Stimulated activated CD4-positive, alpha-beta T cell treated with anti-CD3 and anti-CD28 coated beads, Interleukin-1b, Interleukin-23, amount 100 ng/mL, for 24 hours (primary cell): Measurements from ENCODE around the gene PSMB7.
A peak's percentile ranks its signal among the peaks of the same experiment; 100 is the strongest.

Source experiments
- DNase-seq, 4 experiments: peaks; one replicate each; pipeline ENCODE4 v3.0.0-alpha.2; 2020; ENCODE audit warnings: low read depth in 4 of 4, low spot score in 1 of 4

PSMB7 gene

DNA sequence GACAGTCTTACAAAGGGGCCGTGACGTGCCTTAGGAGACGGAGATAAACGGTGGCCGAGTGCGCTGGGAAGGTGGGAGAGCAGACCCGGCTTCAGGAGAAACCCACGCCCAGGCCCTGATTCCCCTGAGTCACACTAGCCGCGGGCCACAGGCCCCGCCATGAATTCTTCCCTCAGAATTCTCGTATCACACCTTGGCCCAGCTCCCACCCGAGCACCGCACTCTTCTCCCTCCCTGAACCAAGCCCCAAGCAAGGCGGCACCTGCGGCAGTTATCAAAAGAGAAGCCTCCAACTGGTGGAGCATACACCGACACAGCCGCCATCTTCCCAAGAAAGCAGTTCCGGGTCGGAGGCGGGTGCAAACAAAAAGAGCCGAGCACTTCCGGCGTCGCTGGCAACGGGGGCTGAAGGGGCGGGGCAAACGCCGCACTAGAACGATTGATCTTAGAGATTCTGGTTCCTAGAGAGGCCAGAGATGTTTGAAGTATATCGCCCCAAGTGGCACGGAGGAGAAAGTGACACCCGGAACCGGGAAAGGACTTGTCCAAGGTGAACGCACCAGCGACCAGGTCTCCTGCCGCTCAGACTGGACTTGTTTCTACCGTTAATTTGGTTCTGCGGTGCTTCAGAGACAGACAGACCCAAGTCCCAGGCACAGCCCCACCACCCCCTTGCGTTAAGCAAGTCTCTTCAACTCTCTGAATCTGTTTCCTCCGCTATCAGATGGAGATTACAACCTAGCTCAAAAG, at the start of gene PSMB7:
Gene PSMB7, minus strand, starts transcription at position 341 of the 750 bp plus-strand sequence. Its CDS starts 17 bp downstream, at position 324.
- peak; percentile 94 to 96 (median 94) for DNase-seq

DNA sequence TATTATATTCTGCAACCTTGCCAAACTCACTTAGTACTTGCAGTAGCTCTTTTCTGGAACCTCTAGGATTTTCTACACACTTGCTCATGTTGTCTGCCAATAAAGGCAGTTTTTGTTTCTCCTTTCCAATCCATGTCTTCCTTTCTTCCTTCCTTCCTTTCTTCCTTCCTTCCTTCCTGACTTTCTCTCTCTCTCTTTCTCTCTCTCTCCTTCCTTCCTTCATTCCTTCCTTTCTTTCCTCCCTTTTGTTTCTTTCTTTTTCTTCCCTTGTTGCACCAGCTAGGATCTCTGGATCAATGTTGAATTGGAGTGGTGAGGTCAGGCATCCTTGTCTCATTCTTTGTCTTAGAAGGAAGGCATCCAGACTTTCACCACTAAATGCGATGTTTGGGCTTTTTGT, 47.5 kb upstream of the PSMB7 start:
- no peak for DNase-seq

DNA sequence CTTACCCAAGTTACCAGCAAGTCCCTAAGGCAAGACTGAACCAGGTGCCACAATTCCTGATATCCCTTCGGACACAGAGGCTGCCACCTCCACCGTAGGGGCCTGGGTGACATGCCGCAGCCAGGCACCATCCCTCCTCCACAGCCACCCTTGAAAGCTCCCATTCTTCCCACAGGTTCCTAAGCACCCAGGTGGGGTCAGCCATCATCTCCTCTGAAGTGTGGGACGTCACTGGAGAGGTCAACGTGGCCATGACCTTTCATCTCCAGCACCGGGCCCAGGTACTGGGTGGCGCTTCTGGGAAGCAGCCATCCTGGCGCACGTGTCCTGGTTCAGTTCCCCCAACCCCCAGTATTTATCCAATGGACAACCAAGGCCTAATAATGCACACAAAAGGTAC, 43.2 kb upstream of the PSMB7 start:
- DNase-seq, result no peak

DNA sequence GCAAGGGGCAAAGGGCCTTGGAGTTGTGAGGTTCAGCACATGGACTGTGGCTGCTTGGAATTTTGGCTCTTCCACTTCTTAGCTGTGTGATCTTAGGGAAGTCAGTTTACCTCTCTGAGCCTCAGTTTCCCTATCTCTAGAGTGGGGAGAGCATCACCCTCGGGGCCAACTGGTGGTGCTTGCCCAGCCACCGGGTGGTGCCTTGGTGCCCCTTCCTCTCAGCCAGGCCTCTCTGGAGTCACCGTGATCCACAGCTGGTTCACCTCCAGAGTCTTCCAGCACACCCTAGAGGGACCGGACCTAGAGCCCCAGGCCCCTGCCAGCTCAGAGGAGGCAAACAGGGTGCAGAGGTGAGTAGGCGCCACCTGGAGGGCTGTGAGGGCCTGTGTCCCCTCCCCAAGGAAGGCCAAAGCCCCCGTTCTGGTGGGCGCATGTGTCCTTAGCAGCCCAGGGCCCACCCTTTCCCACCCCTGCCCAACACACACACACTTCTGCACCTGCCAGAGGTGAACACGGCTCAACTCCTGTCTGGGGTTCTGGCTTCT, 42.7 kb upstream of the PSMB7 start:
- DNase-seq, result no peak

DNA sequence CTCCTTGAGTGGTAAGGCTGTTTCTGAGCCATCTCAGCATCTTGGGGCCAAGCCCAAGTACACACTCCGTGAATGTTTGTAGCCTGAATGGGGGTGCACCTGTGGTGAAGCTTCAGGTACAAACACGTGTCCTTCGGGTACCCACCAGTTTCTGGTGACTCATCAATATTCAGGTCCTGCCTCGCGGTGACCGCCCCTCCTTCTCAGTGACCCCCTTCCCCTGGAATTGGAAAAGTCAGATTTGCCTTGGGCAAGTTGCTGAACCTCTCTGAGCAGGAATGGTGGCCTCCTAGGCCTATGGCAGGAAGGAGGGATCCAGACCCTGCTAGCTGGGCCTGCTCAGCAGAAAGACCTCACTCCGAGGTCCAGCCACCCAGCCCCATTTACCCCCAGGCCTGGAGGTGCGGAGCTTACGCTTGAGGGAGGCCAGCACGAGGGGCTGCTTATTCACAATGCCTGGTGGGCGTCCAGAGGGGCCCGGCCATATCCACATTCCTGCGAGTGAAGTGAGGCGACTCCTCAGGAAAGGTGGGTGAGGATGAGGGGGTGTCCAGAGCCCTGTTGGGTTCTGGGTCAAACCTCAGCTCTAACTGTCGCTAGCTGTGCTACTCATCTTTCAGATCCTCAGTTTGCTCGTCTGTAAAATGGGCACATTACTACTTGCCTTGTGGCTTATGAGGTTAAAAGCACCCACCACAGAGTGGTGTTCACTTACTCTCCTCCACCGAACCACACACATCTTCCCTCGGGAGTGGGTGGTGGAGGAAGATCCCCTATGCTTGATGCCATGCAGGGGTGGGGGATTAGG, 42.0 kb upstream of the PSMB7 start:
- no peak for DNase-seq

DNA sequence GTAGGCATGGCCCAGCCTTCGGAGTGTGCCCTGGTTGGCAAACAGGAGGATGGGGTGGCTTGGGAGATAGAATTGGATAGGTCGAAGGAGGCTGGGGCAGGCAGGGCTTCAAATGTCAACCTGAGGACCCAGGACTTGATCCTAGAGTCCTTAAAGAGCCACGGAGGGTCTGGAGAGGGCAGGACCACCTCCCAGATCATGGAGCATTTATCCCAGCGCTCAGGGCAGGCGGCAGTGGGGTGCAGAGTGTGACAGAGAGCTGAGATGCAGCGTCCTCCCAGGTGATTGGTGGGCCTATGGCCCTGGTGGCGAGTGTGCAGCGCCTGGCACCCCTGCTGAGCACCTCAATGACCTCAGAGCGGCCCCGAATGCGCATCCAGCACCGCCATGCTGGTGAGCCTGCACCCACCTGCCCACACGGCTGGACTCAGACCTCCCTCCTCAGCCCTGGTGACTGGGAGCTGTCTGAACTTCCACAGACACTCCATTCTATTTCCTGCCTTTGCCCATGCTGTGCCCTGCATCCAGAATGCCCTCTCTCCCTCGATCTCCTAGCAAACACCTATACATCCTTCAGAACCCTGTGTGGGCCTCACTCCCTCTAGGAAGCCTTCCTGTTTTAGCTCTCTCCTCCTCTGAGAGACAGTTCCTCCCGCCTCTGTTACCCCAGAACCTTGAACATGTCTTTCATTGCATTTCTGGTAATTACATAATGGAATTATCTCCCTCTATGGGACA, 41.3 kb upstream of the PSMB7 start:
- no peak for DNase-seq

DNA sequence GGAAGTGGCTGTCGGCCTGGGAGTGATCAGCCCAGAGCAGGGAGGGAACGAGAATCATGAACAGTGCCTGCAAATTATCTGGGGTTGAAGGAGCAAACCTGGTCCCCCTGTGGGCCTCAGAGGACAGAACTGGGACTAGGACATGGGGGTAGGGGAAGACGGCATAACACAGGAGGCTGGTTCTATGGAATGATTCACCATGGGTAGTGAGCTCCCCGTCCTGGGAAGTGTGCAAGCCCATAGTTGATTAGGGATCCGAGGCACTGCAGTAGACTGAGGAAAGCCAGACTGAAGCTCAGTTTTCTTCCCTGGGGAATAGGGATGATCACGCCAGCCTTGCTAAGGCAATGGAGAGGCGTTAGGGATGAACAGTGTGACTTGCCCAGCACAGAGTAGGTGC, 40.6 kb upstream of the PSMB7 start:
- no peak for DNase-seq

DNA sequence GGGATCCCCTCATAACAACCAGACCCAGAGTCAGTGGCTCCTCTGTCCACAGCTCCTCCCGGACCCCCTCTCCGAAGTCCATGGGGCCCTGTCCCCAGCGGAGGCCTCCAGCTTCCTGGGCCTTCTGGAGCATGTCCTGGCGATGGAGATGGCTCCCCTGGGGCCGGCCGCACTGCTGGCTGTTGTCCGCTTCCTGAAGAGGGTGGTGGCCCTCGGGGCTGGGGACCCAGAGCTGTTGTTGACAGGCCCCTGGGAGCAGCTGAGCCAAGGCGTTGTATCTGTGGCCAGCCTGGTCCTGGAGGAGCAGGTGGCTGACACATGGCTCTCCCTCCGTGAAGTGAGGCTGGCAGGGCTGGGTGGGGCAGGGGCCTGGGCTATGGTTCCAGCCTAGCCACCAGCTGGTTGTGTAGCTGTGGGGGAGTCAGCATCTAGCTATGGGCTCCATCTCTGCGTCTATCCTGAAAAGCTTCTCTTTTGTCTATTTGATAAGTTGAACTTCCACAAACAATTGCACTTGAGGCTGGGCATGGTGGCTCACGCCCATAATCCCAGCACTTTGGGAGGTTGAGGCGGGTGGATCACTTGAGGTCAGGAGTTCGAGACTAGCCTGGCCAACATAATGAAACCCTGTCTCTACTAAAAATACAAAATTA, 39.7 kb upstream of the PSMB7 start:
- DNase-seq, result no peak

DNA sequence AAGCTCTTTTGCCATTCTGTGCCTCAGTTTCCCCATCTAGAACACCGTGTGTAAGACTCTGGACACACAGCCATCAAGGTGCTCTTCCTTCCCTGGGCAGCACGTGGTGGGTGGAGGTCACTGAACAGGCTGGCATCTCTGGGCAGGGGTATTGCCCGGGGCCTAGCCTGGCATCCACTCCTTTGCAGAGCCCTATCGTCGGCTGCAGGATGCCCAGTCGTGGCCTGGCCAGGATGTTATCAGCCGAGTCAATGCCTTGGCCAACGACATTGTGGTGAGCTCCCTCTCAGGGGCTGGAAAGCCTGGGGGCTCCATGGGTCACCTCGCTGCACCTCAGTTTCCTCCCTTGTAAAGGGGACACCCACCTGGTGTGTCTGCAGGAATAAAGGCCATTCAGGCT, 39.1 kb upstream of the PSMB7 start:
- DNase-seq, result no peak

DNA sequence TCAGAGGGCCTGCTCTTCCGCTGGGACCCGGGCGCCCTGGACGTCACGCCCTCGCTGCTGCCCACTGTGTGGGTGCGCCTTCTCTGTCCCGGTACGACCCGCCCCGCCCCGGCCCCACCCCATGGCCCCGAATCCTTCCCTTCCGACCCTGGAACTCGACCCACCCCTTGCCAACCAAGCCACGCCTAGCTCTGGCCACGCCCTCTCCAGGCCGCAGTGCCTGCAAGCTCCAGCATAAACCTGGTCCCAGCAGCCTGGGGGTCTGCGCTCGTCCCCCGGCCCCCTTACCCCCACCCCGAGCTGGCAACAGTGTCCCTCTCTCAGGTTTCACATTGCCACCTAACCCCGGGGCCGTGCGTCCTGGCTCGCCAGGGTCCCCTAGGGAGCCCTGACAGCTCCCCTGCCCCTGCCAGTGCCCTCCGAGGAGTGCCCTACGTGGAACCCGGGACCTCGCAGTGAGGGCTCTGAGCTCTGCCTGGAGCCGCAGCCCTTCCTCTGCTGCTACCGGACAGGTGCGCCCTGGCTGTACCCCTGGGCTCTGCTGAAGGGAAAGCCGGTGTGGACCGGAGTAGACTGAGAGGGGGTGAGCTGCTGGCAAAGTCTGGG, 38.4 kb upstream of the PSMB7 start:
- DNase-seq, result no peak

DNA sequence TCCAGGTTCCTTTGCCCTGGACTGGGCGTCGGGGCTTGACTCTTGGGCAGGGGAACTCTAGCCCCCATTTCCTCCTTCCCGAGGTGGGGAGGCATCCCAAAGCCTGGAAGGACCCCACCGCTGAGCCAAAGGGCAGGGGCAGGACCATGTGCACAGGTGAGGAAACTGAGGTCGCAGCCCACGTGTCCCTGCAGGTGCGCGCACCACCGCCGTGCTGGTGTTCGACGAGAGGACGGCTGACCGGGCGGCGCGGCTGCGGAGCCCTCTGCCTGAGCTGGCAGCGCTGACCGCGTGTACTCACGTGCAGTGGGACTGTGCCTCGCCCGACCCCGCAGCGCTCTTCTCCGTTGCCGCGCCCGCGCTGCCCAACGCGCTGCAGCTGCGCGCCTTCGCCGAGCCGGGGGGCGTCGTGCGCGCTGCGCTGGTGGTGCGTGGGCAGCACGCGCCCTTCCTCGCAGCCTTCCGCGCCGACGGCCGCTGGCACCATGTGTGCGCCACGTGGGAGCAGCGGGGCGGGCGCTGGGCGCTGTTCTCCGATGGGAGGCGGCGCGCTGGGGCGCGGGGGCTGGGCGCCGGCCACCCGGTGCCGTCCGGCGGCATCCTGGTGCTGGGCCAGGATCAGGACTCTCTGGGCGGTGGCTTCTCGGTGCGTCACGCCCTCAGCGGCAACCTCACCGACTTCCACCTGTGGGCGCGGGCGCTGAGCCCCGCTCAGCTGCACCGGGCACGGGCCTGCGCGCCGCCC, 37.8 kb upstream of the PSMB7 start:
- no peak for DNase-seq

DNA sequence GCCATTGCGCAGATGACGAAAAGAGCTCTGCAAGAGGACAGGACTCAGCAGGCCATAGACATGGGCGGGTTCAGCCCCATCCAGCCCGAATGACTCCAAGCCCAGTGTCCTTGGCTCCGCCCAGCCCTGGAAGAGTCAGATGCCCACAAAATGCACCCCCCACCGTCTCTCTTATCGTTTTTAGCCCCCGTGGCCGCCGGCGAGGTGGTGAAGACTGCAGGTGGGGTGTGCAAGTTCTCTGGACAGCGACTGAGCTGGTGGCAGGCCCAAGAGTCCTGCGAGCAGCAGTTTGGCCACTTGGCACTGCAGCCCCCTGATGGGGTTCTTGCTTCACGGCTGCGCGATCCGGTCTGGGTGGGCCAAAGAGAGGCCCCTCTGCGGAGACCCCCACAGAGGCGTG, 37.1 kb upstream of the PSMB7 start:
- DNase-seq, result no peak

DNA sequence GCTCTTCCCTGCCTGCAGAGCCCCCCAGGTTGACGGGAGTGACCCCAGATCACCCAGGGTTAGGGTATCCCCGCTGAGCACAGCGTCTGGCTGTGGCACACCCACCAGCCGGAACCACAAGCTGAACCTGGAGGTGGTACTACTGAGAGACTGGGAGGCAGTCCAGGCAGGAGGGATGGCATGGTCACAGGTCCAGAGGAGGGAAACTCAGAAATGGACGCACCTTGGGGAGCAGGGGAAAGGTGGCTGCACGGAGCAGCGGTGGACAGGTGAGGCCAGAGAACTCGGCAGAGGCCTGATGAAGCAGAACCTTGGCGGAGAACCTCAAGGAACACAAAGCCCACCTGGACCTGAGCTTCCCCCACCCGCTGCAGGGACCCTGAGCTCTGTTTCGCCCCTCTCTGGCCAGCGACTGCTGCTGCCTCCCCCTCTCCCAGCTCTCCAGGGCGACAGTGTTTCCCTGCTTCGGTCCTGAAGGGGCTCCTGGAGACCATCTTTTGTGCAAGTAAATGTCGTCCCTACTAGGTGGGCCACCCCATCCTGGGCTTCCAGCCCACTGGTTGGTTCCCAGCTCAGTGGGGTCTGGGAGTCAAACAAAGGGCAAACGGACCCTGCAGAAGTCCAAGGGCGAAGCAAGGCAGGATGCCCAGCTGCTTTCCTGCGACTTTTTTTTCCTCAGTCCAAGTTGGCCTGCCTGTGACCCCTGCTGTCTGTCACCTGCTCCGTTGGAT, 35.9 kb upstream of the PSMB7 start:
- DNase-seq, result no peak

DNA sequence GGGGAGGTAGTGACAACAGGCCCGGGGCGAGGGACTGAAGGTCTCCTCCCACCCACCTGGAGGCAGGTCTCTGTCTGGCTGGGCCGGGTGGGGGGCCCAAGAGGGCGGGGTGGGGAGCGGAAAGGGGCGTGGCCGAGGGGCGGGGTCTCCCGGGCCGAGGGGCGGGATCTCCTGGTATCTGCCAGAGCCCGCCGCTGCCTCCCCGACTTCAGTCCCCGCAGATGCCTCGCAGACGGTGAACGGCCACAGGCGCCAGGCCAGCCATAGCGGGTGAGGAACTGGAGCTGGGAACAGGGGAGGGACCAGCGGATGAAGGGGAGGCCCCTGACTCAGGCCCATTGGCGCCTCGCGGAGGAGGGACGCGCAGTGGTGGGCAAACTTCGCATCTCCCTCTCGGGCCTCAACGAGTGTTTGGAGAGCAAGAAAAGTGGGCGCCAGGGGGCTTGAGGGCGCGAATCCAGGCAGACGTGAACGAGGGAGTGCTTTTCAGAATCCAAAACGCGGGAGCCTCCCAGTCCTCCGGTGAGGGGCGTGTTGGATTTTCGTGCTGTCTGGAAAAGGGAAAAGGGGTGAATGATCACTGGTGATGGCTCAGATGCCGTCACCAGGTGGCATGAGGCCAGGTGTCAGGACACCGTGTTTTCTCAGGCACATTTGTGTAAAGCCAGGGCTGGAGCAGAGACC, 35.1 kb upstream of the PSMB7 start, which contains the start of gene ADGRD2:
Gene ADGRD2, plus strand, starts transcription at position 211 of the 684 bp plus-strand sequence. CDS start 1,216 bp downstream, outside the sequence.
- no peak for DNase-seq

DNA sequence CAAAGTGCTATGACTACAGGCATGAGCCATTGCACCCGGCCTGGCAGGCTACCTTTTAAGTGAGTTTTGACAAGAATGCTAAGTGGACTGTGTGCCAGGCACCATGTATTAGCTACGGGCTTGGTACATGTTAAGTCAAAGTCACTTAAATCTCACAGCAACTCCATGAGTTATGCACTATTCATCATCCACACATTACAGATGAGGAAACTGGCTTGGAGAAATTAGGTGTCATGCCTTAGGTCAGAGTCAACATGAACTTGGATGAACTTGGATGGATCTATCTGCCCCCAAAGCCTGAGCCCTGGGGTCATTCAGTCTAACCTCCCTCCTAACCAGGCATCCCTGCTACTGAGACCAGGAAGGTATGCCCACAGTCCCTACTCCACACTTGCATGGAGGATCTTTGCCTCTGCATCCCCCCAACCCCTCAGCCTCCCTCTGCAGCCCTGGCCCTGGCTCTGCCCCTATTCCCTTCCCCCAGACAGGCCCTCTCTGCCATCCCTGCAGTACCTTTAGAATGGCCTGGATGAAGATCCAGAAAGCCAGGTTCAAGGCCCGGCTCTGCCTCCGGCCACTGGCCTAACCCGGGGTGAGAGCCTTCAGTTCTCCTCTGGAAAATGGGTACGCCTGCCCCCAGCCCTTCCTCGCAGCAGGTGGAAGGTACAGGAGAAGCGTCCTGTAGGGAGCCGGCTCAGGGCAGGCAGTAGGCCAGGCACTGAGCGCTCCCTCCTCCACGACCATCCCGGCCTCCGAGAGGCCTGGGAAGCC, 34.3 kb upstream of the PSMB7 start:
- no peak for DNase-seq

DNA sequence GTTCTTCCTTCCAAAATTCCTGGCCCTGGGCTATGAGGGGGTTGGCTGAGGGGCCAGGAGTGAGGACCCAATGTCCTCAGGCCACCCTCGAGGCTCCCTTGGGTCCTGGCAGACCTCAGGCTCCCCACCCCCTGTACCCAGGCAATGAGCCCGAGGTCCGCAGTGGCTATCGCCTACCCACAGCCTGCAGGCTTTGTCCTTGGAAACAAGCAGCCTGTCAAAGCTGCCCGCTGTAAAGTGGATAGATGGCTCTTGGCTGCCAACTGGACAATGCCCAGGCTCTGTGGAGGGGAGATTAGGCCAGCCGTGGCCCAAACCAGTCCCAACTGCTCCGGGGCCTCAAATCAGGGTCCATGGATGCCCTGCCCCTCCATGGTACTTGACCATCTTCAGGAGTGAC, 32.8 kb upstream of the PSMB7 start:
- DNase-seq, result no peak

DNA sequence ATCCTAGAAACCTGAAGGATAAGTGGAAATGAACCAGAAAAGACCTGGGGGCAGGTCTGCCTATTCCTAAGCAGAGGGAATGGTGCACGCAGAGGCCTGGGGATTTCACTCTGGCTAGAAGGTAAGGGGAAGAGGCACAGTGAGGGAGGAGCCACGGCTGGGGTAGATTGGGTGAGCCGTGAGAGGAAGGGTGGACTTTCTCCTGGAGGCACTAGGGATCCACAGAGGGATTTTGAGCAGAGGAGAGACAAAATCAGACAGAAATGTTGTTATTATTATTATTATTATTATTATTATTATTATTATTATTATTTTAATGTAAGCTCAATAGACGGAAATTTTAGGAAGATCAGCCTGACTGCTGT, 32.0 kb upstream of the PSMB7 start:
- DNase-seq, result no peak

DNA sequence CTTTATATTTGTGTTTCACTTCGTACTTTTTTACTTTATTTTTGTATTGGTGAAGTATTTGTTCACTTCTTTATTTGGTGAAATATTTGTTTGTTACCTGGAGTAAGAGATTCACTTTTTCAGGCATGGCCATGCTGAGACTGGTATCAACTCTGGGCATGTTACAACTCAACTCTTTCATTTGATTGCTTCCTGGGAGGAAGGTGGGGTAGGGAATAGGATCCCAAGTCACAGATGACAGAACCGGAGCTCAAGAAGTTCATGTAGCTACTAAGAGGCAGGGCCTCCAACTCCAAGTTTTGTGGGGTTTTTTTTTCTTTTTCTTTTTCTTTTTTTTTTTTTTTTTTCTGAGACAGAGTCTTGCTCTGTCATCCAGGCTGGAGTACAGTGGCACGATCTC, 28.9 kb upstream of the PSMB7 start:
- no peak for DNase-seq
